Ammon's horn (tissue), 1 donor: ENCODE measurements around the gene C4orf36.

ENCODE experiments used
- DNase-seq: peaks from one replicate; pipeline ENCODE4 v3.0.0-alpha.2; 2016; ENCODE audit warnings: low spot score

C4orf36 gene

GRCh38 chr4:86857341-86858052, 34.7 kb downstream of the C4orf36 start:
- no peak for DNase-seq

- DNase-seq = no peak
Measured at GRCh38 chr4:86856896-86857295, 35.3 kb downstream of the C4orf36 start.

- no peak for DNase-seq
Measured at GRCh38 chr4:86855572-86855971, 36.6 kb downstream of the C4orf36 start.

- DNase-seq = no peak
Measured at GRCh38 chr4:86853209-86853608, 39.0 kb downstream of the C4orf36 start.

- peak; percentile 20 for DNase-seq
Measured at GRCh38 chr4:86848732-86849619, 43.2 kb downstream of the C4orf36 start, which contains the start of gene SLC10A6. TSS of gene SLC10A6 (minus strand) at chr4:86849384. CDS start at chr4:86849115, 269 bp downstream.

- DNase-seq = no peak
Measured at GRCh38 chr4:86848136-86848535, 44.1 kb downstream of the C4orf36 start.

- no peak for DNase-seq
Measured at GRCh38 chr4:86847571-86847970, 44.7 kb downstream of the C4orf36 start.

- DNase-seq = no peak
Measured at GRCh38 chr4:86846921-86847320, 45.3 kb downstream of the C4orf36 start.

GRCh38 chr4:86845593-86845992, 46.6 kb downstream of the C4orf36 start:
- DNase-seq = no peak

- DNase-seq = no peak
Measured at GRCh38 chr4:86841309-86841708, 50.9 kb downstream of the C4orf36 start.

GRCh38 chr4:86840858-86841257, 51.4 kb downstream of the C4orf36 start:
- DNase-seq = no peak

- peak; percentile 28 for DNase-seq
Measured at GRCh38 chr4:86837691-86838503, 54.3 kb downstream of the C4orf36 start.

- DNase-seq = no peak
Measured at GRCh38 chr4:86835677-86836076, 56.5 kb downstream of the C4orf36 start.

GRCh38 chr4:86834901-86835300, 57.3 kb downstream of the C4orf36 start:
- DNase-seq = no peak

- no peak for DNase-seq
Measured at GRCh38 chr4:86833615-86834014, 58.6 kb downstream of the C4orf36 start.

GRCh38 chr4:86831262-86832130, 60.7 kb downstream of the C4orf36 start:
- DNase-seq = no peak
